GM13977 (cell line): ENCODE data around the gene CD74.

ENCODE experiments used
- DNase-seq: peaks from one replicate; pipeline ENCODE4 v3.0.0; 2012; ENCODE audit warnings: low spot score
- CTCF ChIP-seq: IDR thresholded peaks from 2 replicates; pipeline ENCODE4 v1.5.1; 2012; ENCODE audit warnings: mild to moderate bottlenecking, control low read depth; ENCODE audit not compliant: insufficient read depth; ENCODE audit errors: extremely low read depth, missing control alignments
- in situ Hi-C: fragments of 300-500 bp; cut with MboI; formaldehyde crosslinking; loops from one replicate; pipeline ENCODE4 v1.12.0; 2022; ENCODE audit warnings: low sequenced_read_pairs, low pct_unique_long_range_greater_than_20kb, mixed read lengths, inconsistent platforms; ENCODE audit not compliant: unreplicated experiment

Gene CD74

GRCh38 chr5:150400316-150401075, 12.2 kb downstream of the CD74 start:
- TF ChIP-seq CTCF, result no peak
- DNase-seq, result no peak
- in situ Hi-C loops, result no loop called here

- TF ChIP-seq CTCF, result no peak
- no peak for DNase-seq
- in situ Hi-C loops, result no loop called here
Observed at GRCh38 chr5:150399524-150400211, 13.0 kb downstream of the CD74 start.

DNA sequence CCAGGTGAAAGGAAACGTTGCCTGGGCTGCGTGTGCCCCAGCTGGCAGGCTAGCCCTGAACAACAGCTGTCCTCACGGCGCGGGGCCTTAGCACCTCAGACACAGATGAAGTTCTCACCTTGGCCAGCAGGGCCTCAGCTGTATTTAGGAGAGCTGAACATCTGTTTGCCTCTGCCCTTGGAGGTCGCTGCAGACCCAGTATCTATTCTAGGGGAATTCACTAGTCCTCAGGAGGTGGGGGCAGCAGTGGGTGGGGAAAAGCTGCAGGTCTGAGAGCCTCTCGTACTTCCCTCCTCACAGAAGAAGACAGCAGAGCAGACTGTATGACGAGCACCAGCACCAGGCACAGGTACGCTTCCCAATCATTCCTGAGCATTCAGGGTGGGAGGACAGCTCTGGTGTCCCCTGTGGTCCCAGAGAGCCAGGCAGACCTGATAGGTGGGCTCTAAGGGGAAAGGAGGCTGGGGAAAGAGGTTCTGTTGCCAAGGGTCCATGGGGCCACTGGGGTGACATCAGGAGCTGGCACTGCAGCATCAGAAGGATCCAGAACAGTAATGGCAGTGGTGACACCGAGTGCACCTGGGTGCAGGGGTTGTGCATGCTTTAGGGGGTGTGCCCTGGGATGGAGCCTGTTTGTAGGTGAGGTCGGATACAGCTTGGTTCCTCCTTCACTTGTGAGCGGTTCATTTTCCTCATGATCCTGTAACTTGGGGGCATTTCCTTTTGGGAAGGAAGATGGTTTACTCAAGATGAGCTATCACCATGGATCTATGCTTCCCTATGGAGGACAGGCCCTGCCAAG, 13.8 kb downstream of the CD74 start:
- TF ChIP-seq CTCF, result peak; percentile 84
- DNase-seq, result peak; percentile 85
- in situ Hi-C loops, result no loop called here

- TF ChIP-seq CTCF, result no peak
- in situ Hi-C loops, result no loop called here
- DNase-seq, result no peak
Observed at GRCh38 chr5:150397782-150398721, 14.7 kb downstream of the CD74 start.

DNA sequence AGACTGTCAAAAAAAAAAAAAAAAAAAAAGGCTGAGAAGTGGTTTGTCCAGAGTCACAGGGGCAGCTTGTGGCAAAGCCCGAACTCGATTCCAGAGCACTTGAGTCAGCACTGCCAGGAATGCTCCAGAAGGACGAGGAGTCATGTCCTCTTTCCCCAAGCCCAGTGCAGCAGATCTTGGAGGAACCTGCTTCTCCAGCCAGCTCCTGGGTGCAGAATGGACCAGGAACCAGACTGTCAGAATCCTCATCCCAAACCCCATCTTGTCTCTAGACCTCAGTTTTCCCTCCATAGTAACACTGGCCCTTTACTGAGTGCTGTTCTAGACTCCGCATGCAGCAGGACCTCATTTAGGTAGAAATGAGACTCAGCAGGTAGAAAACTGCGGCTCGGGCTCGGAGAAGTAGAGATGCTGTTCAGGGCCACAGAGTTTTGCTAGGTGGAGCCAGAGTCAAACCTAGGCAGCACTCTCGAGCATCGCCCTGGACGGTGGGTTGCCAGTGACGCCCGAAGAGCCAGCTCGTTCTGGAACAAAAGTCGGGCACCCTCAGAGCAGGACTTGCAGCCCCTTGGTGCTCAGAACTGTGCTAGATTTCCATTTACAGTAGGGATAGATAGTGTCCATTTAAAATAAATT, 15.4 kb downstream of the CD74 start:
- DNase-seq, result no peak
- in situ Hi-C loops, result no loop called here
- no peak for TF ChIP-seq CTCF
